BJ (cell line): Measurements from ENCODE around the gene AQP10. TPM values are rescaled to one million over a fixed set of nuclear protein-coding genes. Genes with fewer than 3 reads are reported as not detected.

Experiments
- CTCF ChIA-PET: fragments of 350-600 bp; formaldehyde crosslinking; extraction: SDS; loops from one replicate; lab custom pipeline; 2021; ENCODE audit warnings: antibody characterized with exemption, inconsistent platforms; lab: Yijun Ruan, JAX
- POLR2A ChIA-PET: fragments of 300-600 bp; sonication (Branson Sonifier 250); formaldehyde crosslinking; extraction: SDS; loops from one replicate; lab custom pipeline; 2021; ENCODE audit warnings: antibody characterized with exemption; lab: Charles Lee
- DNase-seq: peaks from one replicate; pipeline ENCODE4 v3.0.0-alpha.2; 2011; ENCODE audit warnings: low read depth
- H3K27me3 ChIP-seq: 2 replicates; pipeline ENCODE4 v1.6.0; 2011; ENCODE audit warnings: low read length; ENCODE audit not compliant: control insufficient read depth, insufficient read depth
- H3K36me3 ChIP-seq: 2 replicates; pipeline ENCODE4 v1.5.1; 2011; ENCODE audit warnings: low read length; ENCODE audit not compliant: control insufficient read depth, insufficient read depth
- H3K4me3 ChIP-seq: 2 replicates; pipeline ENCODE4 v1.5.1; 2011; ENCODE audit warnings: low read depth, mild to moderate bottlenecking, control low read depth, low read length
- polyA plus RNA-seq: library from polyadenylated mRNA; depleted of rRNA; stranded (reverse); fragments of >200 nt; gene quantifications from 2 replicates; pipeline ENCODE4 v1.2.3, GENCODE V29; 2011
- TF ChIP-seq, protein P1 (sequence below): IDR thresholded peaks from 2 replicates; pipeline ENCODE4 v1.5.1; 2011; ENCODE audit warnings: low read depth, mild to moderate bottlenecking, control low read depth, inconsistent platforms, low read length, moderate library complexity; ENCODE audit not compliant: insufficient read depth

AQP10 gene
- polyA plus RNA-seq, 1 experiment, result not detected

DNA sequence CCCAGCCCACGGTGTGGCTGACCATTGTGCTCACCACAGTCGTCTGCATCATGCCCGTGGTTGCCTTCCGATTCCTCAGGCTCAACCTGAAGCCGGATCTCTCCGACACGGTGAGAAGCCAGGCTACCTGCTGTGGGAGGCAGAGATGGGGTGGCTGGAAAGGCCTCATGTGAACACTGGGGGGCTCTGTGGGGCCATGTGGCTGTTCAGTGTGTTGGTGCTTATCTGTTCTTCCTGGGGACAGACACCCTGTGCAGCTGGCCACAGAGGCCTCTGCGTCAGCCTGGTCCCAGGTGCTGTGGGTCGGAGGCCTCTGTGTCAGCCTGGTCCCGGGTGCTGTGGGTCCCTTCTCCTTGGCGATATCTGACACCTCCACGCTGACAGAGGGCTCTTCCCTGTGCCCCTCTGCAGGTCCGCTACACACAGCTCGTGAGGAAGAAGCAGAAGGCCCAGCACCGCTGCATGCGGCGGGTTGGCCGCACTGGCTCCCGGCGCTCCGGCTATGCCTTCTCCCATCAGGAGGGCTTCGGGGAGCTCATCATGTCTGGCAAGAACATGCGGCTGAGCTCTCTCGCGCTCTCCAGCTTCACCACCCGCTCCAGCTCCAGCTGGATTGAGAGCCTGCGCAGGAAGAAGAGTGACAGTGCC is 27.7 kb downstream of the AQP10 start:
- TF ChIP-seq, protein P1, sequence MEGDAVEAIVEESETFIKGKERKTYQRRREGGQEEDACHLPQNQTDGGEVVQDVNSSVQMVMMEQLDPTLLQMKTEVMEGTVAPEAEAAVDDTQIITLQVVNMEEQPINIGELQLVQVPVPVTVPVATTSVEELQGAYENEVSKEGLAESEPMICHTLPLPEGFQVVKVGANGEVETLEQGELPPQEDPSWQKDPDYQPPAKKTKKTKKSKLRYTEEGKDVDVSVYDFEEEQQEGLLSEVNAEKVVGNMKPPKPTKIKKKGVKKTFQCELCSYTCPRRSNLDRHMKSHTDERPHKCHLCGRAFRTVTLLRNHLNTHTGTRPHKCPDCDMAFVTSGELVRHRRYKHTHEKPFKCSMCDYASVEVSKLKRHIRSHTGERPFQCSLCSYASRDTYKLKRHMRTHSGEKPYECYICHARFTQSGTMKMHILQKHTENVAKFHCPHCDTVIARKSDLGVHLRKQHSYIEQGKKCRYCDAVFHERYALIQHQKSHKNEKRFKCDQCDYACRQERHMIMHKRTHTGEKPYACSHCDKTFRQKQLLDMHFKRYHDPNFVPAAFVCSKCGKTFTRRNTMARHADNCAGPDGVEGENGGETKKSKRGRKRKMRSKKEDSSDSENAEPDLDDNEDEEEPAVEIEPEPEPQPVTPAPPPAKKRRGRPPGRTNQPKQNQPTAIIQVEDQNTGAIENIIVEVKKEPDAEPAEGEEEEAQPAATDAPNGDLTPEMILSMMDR, result 0 out of 2 replicates have a peak, but pooled peaks have one; percentile 4
- H3K36me3 ChIP-seq, result peaks cover 46% of the 10 kb centered on the region
- DNase-seq, result no peak
- no peak overlapping the region for H3K4me3 ChIP-seq
- H3K27me3 ChIP-seq, result no peaks in the 10 kb centered on the region
- POLR2A ChIA-PET, result no interaction called here
- CTCF ChIA-PET, result interaction anchor here (1.1 to 9.5 kb wide), 3 partner anchors 13 to 212 kb away, joined by 3 to 95 read pairs (median 4); no protein-coding TSS in a partner anchor

DNA sequence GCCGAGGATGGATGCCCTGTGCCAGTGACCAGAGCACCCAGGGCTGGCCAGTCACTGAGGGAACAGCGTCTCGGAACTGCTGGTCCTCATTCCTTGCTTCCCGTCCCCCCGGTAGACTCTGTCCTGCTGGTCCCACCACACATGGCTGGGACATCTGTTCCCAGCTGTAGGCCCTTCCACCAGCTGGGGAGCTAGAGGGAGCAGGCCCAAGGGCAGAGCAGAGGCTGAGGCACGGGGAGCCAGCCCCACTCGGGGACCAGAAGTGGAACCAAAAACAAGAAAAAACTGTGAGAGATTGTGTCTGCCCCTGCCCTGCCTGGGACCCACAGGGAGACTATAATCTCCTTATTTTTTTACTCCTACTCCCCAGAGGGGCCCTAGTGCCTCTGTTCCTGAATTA is 28.2 kb downstream of the AQP10 start:
- ChIA-PET CTCF (interaction anchor here (1.1 to 9.5 kb wide), 3 partner anchors 14 to 211 kb away, joined by 3 to 95 read pairs (median 4); no protein-coding TSS in a partner anchor), POLR2A (no interaction called here)
- H3K27me3 ChIP-seq, result no peaks in the 10 kb centered on the region
- H3K36me3 ChIP-seq, result peaks cover 41% of the 10 kb centered on the region
- TF ChIP-seq, protein P1, result no peak
- H3K4me3 ChIP-seq, result no peak overlapping the region
- no peak for DNase-seq

DNA sequence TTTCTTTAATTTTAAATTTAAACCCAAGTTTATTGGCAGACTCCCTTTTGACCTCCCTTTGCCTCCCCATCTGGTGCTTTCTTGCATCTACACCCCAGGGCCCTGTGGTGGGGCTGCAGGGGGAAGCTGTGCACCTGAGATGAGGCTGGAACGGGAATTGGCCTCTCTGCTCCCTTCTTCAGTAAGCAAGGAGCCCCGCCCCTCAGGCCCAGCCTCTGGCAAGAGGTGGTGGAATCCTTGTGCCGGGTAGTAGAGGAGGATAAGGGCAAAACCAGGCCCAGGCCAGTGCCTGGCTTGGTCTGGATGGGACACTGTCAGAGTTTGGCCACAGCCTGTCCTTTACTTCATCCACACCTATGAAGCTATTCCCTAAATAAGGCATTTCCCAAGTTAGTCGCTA is 29.5 kb downstream of the AQP10 start:
- H3K36me3 ChIP-seq, result peaks cover 28% of the 10 kb centered on the region
- H3K27me3 ChIP-seq, result no peaks in the 10 kb centered on the region
- POLR2A ChIA-PET, result no interaction called here
- no peak for DNase-seq
- CTCF ChIA-PET, result interaction anchor here (0.7 to 9.5 kb wide), 2 partner anchors 15 to 26 kb away, joined by 3 to 95 read pairs; no protein-coding TSS in a partner anchor
- H3K4me3 ChIP-seq, result no peak overlapping the region
- TF ChIP-seq, protein P1, result no peak

- POLR2A ChIA-PET, result interaction anchor here (0.6 kb wide), 2 partner anchors 14 to 15 kb away, joined by 3 to 5 read pairs; no protein-coding TSS in a partner anchor
- DNase-seq, result no peak
- Histone ChIP-seq H3K4me3 (no peak overlapping the region), H3K36me3 (peaks cover 19% of the 10 kb centered on the region), H3K27me3 (peaks cover 3% of the 10 kb centered on the region; the same call in 1 of the 2 replicates)
- CTCF ChIA-PET, result interaction anchor here (0.8 to 9.5 kb wide), 4 partner anchors 16 to 195 kb away, joined by 3 to 95 read pairs (median 3); no protein-coding TSS in a partner anchor
- TF ChIP-seq, protein P1, result no peak
Measured at GRCh38 chr1:154351363-154352068, 30.6 kb downstream of the AQP10 start.

DNA sequence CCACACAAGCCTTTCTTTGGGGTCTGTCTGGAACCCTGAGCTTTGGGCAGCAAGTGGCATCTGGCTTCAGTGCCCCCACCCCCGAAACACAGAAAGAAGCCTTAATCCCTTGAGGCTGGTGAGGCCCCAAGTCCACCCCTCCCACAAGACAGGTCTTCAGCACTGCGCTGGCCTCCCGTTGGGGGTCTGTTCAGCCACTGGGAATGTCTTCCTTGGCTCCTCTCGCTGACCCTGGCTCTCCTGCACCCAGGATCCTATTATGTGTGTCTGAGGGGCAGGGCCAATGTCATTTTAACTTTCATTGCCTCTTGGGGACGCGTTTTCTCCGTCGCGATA is 31.3 kb downstream of the AQP10 start:
- H3K36me3 ChIP-seq, result peaks cover 16% of the 10 kb centered on the region
- TF ChIP-seq, protein P1, result no peak
- ChIA-PET CTCF (interaction anchor here (1.3 to 2.0 kb wide), 3 partner anchors 8 to 126 kb away, joined by 3 to 16 read pairs (median 5); no protein-coding TSS in a partner anchor), POLR2A (interaction anchor here (0.6 kb wide), 1 partner anchor 16 kb away, joined by 3 read pairs; no protein-coding TSS in a partner anchor)
- no peak for DNase-seq
- no peak overlapping the region for H3K4me3 ChIP-seq
- peaks cover 3% of the 10 kb centered on the region; the same call in 1 of the 2 replicates for H3K27me3 ChIP-seq
